ENCODE results near the gene GPC1. TPM values are rescaled to one million over a fixed set of nuclear protein-coding genes. Genes with fewer than 3 reads are reported as not detected.

Gene GPC1
- total and polyA plus RNA-seq, 10 of the 15 experiments (the other 5 are each of a cell fraction or from before 2014, with no cell fraction given): 0.06 to 0.77 (median 0.23) TPM; not detected in 3

- BruUV-seq (replicated peaks): no TSS peak
- ChIA-PET CTCF (interaction anchor here (1.2 kb wide), 1 partner anchor 201 kb away, joined by 3 read pairs; no protein-coding TSS in a partner anchor), RAD21 (ENCODE audit: unreplicated experiment) (no interaction called here), SMC1A (ENCODE audit: uncharacterized antibody, unreplicated experiment) (no interaction called here), POLR2A (no interaction called here)
- no peak overlapping the region for H3K4me3 ChIP-seq
- in situ Hi-C loops (cut with MboI) (no loop called here), intact Hi-C loops (cut with micrococcal nuclease; ENCODE audit: unreplicated experiment) (no loop called here)
- ATAC-seq: no peak
- no peak for TF ChIP-seq STAT1 (conservative IDR thresholded peaks at IDR 0.05)
- TF ChIP-seq CBFB (IDR thresholded peaks at IDR 0.05; ENCODE audit: low read depth): no peak
- no peak for TF ChIP-seq IRF4 (IDR thresholded peaks at IDR 0.05; ENCODE audit: low read depth, low read length)
- TF ChIP-seq IRF3 (IDR thresholded peaks at IDR 0.05): no peak
- TF ChIP-seq ATF7 (IDR thresholded peaks at IDR 0.05; ENCODE audit: low read depth): no peak
- no peak for TF ChIP-seq ZNF207 (IDR thresholded peaks at IDR 0.05; ENCODE audit: borderline replicate concordance)
- TF ChIP-seq YY1 (IDR thresholded peaks at IDR 0.05; ENCODE audit: low read depth, low read length): no peak
- no peak for TF ChIP-seq LARP7 (IDR thresholded peaks at IDR 0.05)
- TF ChIP-seq SUZ12 (IDR thresholded peaks at IDR 0.05; ENCODE audit: unreplicated experiment): no peak
- TF ChIP-seq HCFC1 (IDR thresholded peaks at IDR 0.05; ENCODE audit: low read length): no peak
- no peak for TF ChIP-seq RB1 (IDR thresholded peaks at IDR 0.05; ENCODE audit: borderline replicate concordance)
- TF ChIP-seq SP1 (IDR thresholded peaks at IDR 0.05; ENCODE audit: low read depth, low read length): no peak
- no peak for TF ChIP-seq ZNF592 (IDR thresholded peaks at IDR 0.05)
- TF ChIP-seq JUND (IDR thresholded peaks at IDR 0.05; ENCODE audit: low read depth, low read length): no peak
- no peak for TF ChIP-seq PML (IDR thresholded peaks at IDR 0.05; ENCODE audit: low read length)
- TF ChIP-seq HDGF (IDR thresholded peaks at IDR 0.05): no peak
- TF ChIP-seq GABPA (IDR thresholded peaks at IDR 0.05; ENCODE audit: low read depth): no peak
- no peak for TF ChIP-seq BCLAF1 (IDR thresholded peaks at IDR 0.05)
- no peak overlapping the region for H3K27ac ChIP-seq (ENCODE audit: control insufficient read depth, insufficient read depth)
- 43% methylated on average over 21 of the region's 21 CpGs for WGBS (ENCODE audit: insufficient coverage, insufficient replicate concordance, low lambda C conversion rate, missing lambda C conversion rate)
- H3K9ac ChIP-seq (ENCODE audit: control insufficient read depth, insufficient read depth, low read length): no peak overlapping the region
- no peak overlapping the region for H2AFZ ChIP-seq (ENCODE audit: control insufficient read depth, low read depth, low read length)
- no peaks in the 10 kb centered on the region; the same call in 2 of the 3 replicates for H3K9me3 ChIP-seq (replicated peaks; ENCODE audit: control insufficient read depth, insufficient read depth, low read length)
- no peak for DNase-seq (ENCODE audit: low read depth, low spot score)
- FAIRE-seq: no peak
- no peaks in the 10 kb centered on the region for H3K79me2 ChIP-seq (ENCODE audit: control insufficient read depth, insufficient read depth, low read length)
- H3K36me3 ChIP-seq (ENCODE audit: control insufficient read depth in 2 of 2, insufficient read depth in 2 of 2, low read length in 1 of 2): no peaks in the 10 kb centered on the region
- no peak overlapping the region for H3K4me2 ChIP-seq (ENCODE audit: control insufficient read depth, insufficient read depth)
- no peaks in the 10 kb centered on the region for H3K4me1 ChIP-seq (ENCODE audit: control insufficient read depth, insufficient read depth, low read length)
- no peaks in the 10 kb centered on the region for H4K20me1 ChIP-seq (ENCODE audit: control insufficient read depth, insufficient read depth)
- H3K27me3 ChIP-seq (replicated peaks in 1 of 2; ENCODE audit: control insufficient read depth in 2 of 2, insufficient read depth in 2 of 2, low read length in 1 of 2): no peaks in the 10 kb centered on the region; a peak in 2 of 4 replicates
Measured at GRCh38 chr2:240426845-240427721, 8.4 kb upstream of the GPC1 start.
